NCI-H2081 (cell line): ENCODE data around the gene UBL7.
"Not testable (repeated sequence)": the region's sequence is repeated elsewhere in the genome, so short reads cannot be mapped to it uniquely, and the experiment has no call there.

Experiments
- DNase-seq, 2 experiments: peaks; one replicate each; lab custom pipeline; 2025; lab: John Stamatoyannopoulos, UW

UBL7 gene

DNA sequence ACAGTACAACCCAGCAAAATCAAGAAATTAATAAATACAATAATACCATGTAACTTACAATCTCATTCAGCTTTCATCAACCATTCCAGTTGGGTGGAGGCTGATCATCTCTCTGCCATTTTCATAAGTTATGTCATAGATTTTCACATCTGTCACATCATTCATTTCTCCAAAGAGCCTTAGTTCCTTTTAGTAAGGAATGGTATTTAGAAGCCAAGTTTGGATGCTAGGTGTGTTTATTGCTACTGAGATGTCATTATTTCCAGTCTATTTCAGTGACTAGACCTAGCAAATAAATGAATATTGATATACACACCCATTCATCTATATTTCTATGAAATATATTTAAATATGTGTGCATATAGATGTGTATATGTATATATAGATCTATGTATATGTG, 2.7 kb upstream of the UBL7 start:
- no peak for DNase-seq

DNA sequence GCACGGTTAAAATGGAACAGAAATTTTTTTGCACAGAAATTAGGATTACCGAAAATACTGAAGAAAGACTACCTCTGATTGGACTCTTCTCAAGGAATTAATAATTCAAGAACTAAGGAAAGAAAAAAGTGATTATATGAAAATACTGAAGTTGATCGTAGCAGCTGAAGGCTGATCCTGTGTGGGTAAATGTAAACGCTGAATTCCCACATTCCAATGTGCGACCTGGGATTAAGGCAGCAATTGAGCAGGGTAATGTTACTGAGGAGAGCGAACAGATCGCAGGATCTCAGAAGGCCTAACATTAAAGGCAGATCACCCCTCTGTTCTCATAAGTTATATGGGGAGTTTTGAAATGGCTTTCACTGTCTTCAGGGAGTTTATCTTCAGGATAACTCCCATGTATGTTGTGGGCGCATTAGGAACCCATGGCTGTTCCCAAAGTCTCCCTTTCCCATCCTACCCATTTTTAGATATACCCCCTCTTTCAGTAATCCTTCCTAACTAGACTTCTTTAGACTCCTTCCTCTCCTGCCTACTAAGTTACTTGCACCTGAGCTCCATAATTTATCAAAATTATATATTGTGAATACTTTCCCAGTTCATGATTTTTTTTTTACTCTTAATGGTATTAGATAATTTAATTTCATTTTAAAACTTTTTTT, 1.0 kb upstream of the UBL7 start:
- DNase-seq: no peak

DNA sequence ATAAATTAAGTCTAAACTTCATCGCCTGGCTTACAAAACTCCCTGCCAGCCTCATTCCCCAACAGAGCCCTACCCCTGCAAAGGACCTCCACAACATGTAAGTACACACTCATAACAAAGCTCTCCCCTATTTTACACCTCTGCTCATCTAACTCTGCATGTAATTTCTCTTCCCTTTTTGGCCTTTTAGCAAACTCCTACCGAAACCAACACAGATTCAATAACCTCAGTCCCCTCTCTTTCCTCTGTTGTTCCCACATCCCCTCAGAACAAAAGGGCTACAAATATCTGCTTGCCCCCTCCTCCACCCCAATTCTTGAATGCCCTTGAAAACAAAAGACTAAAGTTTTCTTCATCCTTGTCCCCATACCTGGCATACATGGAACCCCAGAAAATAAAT, 662 bp downstream of the UBL7 start:
- DNase-seq: no peak

DNA sequence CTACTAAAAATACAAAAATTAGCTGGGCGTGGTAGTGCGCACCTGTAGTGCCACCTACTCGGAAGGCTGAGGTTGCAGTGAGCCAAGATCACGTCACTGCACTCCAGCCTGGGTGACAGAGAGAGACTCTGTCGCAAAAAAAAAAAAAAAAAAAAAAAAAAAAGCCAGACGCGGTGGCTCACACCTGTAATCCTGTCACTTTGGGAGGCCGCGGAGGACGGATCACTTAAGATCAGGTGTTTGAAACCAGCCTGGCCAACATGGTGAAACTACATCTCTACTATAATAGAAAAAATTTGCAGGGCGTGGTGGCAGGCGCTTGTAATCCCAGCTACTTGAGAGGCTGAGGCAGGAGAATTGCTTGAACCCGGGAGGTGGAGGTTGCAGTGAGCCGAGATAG, 1.2 kb downstream of the UBL7 start:
- DNase-seq: not testable (repeated sequence)

DNA sequence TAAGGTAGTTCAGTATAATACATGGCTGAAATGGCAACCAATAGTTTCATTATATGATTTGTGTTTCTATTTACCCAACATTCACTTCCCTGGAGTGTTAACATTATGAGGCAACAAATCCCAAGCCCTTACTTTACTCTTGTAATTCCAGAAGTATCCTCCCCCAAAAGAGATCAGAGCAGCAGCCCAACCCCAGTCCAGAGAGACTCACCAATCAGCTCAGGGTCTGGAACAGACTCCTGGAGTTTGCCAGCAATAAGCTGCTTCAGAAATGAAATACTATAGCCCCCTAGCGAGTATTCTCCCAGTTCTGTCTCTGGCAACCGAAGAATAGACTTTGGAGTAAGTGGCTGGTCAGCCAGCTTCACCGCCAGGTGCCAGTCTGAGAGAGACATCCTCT, 2.5 kb downstream of the UBL7 start:
- no peak for DNase-seq

DNA sequence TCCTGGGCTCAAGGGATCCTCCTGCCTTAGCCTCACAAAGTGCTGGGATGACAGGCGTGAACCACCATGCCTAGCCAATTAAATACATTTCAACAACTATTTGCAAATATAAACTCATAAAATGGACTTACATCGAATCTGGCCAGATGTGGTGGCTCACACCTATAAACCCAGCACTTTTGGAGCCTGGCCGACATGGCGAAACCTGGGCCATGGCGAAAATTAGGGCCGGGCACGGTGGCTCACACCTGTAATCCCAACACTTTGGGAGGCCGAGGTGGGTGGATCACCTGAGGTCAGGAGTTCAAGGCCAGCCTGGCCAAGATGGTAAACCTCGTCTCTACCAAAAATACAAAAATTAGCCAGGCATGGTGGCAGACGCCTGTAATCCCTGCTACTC, 3.9 kb downstream of the UBL7 start:
- not testable (repeated sequence) for DNase-seq

DNA sequence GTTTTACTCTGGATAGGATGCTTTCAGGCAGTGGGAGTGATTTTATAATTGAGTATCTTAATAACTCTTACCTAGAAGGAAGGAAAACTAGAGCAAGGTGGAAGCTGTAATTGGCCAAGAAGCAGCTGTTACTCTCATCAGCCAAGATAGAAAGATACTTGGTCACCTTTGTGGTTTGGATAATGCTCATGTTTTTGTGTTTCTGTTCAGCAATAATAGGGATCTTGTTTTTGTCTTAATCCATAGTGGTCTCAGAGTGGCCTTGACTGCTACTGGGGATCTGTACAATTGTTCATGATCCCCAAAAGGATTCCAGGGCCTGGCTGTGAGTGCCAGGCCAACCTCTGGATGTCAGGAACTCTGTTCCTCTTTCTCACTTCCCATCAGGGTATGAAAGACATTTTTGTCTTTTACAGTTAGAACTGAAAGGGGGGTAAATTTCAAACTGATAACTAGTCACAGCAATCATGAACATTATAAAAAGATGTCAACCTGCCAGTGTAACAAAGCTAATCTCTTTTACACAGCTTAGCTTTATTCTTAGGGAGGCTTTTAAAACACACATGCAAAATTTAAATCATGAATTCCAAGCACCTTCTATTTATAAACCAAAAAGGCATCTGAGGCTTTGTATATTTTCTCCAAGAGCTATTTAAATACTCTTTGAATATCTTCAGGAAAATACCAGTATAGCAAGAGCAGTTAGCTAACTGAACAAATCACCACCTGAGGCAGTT, 6.0 kb downstream of the UBL7 start:
- DNase-seq: no peak

DNA sequence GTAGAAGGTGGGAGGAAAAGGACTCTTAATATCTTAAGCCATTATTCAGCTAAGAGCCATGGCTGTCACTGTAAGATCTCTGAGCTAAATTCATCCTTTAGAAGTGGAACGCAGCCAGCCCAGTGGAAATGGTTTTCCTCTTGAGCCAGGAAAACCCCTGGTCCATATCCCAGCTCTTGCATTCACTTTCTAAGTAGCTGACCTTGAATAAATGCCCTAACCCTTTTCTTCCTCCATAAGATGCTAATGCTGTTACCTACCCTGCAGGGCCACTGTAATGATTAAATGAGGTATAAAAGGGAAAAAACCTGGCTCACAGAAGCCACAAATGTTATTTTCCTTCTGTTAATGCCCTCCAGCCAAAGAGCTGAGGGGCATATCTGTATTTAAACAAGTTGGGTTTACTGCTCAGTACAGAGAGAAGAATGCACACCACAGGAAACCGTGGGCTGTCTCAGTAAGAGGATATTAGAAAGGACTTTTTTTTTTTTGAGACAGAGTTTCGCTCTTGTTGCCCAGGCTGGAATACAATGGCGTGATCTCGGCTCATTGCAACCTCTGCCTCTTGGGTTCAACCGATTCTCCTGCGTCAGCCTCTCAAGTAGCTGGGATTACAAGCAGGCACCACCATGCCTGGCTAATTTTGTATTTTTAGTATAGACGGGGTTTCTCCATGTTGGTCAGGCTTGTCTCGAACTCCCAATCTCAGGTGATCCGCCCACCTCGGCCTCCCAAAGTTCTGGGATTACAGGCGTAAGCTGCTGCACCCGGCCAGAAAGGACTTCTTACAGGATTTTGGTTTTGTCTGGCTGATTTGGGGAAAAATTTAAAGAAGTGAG, 6.8 kb downstream of the UBL7 start:
- DNase-seq: no peak

DNA sequence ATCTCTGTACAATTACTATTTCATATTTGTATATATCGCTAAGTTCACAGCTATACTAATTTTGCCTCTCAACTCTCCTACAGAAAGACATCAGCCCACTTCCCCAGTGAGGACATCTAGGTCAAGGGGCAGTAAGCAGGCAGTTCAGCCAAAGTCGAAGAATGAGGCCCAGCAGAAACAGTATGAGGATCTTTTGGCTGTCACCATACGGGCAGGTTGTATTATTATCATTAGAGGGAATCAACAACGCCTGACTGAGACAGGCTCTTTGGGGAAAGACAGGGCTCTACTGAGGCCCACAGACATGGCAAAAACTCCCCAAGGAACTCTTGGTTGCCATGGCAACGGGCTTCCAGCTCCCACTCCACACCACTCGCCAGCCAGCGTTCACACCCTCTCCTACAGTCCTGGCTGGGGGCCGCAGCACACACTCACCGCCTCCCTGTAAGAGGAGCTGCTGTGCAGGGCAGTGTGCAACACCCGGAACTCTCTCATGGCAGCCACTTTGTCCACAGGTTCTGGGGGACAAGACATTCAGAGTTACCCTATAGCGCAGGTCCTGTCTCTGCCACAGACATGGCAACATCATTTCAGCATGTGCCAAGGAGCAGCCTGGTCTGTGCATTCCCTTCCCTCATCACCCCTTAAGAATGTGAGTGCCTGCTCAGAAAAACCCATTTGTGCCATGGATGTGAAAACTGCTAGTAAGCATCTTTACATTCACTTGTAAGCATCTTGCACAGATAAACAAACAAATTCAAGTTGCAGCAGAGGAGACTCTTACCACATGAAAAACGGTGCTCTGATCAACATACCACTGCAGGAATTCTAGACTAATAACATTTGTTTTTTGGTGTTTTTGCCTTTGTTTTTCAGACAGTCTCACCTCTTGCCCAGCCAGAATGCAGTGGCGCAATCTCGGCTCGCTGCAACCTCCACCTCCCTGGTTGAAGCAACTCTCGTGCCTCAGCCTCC, 8.8 kb downstream of the UBL7 start:
- no peak for DNase-seq

DNA sequence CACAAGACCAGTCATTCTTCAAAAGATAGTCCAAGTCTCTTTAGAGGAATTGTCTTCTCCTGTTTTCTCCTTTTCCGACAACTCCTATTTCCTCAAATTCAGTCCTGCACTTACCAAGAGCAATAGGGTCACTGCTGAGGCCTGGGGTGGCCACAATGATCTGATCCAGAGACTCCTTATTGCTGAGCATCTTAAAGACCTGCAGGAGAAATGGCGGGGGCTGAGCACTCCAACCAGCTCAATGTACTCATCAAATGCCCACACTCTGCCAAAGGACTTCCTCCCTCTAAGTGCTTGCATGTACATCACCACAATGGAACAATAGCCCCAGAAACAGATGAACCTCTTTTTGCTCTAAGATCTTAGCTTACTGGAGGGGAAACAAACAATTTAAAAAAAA, 9.6 kb downstream of the UBL7 start:
- DNase-seq: no peak

DNA sequence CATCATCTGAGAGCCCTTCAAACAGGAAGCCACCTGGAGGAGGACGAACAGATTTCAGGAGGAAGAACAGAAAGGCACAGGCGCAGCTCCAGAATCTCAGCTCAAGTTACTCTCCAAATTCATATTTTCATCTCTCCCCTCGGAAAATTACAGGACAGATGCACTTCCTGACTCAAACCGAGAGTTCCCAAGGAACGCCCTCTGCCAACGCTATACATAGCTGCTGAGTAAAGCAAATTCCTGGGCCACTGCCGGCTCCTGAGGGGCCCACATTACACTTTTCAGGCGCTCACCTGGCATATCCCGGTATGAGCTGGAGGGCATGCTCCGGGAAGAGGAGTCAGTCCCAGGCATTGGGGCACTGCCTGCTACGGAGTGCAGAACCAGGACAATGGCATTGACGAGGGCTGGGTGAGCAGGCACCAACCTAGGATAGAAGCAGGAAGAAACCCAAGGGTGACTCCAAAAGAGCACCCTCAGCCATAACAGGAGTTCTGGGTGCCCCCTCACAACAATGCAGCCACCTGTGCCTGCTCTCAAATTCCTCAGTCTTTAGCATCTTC, 11.2 kb downstream of the UBL7 start:
- DNase-seq: no peak

DNA sequence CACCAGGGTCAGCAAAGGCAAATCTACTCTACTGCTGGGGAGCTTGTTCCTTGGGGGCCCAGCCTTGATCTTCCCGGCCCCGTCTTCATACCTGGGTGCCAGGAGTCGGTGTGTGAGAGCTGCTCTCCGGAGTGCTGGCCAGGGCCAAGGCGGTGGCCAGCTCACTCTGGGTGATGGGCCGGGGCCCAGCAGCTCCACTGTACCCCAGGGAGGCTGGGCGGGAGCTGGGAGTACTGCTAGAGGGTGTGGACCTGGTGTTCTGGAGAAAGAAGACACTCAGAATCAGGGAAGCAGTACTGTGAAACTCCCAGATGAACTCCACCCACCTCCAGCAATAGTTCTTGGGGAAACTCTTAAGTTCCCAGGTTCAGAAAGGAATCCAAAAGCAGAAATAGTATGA, 11.9 kb downstream of the UBL7 start:
- no peak for DNase-seq

DNA sequence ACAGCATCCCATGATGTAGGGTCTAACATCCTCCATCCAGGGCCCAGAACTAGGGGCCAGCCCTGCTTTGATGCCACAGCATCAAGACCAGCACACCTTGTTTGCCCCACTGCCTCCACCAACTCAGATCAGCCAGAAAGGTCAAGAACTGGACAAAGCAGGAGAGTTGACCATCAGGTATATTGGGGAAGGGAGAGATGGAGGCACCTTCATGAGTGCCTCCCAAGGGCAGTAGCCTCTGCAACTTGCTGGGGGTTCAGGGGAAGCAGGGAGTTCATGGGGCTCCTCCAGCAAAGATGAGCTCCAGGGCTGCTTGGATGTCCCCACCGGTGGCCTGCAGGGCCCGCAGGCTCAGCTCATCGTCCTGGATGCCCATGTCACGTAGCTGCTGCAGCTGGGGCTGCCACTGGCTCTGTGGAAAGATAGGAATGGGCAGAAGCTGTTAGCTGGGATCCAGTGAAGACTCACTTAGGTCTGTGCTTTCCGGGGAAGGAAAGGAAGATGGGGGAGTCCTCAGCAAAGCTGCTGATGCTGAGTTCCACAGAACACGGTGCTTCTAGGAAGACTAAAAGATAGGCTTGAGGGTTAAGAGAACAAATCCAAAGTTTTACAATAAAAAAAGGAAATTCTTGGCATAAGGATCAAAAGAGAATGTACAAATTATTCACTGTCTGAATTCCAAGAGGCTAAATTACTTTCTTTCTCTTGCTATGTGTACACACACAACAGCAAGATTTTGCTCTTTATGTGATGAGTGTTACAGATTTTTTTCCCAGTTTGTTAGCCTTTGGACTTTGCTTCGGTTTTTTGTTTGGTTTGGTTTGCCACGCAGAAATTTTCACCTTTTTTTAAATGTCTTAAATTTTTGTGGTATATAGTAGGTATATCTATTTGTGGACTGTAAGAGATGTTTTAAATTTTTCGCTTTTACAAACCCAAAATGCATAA, 14.9 kb downstream of the UBL7 start:
- no peak for DNase-seq

DNA sequence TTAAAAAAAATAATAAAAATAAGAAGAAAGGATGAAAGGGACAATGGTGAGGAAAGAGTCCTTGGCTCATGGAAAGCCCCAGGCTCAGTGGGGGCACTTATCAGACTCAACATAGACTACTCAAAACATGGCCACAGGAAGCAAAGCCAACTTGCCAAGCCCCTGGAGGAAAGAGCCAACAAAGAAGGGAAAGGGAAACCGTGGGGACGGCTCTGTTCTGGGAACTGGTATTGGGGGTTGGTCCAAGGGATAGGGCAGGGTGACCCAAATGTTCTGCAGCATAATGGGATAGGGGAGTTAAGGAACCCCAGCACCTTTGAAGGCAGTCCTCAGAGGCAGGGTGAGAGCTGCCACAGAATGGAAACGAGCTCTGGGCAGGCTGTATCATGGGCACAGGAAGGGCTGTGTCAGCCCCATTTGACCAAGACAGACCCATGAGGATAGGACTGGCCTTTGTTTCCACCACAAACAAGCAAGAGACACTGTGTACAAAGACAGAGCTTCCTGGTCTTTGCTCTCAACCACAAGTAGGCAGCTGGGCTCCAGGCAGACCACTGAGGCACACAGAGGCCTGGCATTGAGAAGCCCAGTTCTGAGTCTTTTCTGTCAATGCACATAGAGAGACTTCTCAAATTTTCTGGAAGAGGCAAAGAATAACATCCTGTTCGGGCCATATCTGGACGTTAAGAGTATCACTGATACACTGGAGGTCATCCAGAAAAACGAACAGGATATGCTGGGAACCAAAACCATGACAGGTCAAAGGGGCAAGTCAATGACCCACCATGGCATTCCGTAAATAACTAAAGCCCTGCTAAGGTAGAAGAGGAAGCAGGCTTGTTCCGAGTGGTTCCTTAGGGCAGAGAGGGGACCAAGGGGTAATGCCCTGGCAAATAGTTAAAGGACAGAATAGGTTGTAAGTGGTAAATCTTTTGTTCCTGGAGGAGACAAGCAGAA, 16.6 kb downstream of the UBL7 start:
- no peak for DNase-seq

DNA sequence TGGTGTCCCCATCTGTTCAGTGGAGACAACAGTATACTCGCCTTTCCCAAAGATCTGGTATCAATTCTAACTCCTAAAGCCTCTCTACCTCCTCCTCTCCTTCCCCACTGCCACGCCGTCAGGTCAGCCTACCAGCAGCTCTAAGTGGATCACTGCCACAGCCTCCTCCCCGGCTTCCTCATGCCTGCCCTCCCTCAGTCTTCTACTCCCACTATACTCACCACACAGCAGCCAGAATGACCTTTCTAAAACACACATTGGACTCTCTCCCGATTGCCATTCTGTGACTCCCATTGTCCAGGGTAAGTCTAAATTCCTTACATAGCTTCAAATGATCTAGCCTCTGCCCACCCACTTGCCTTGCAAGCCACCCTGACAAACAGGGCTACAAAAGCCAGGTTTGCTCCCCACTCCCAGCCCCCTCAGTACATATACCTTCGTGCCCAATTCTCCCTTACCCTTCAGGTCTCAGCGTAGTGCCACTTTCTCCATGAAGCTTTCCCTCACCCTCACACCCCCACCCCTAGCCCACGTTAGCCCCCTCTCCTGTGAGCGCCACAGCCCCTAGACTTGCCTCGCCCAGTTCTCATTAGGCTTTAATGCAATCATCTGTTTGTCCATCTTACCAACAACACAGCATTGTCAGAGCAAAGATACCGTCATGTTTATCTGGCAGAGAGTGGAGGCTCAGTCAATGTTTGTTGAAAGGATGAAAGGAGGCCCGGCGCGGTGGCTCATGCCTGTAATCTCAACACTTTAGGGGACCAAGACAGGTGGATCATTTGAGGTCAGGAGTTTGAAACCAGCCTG, 17.7 kb downstream of the UBL7 start:
- no peak for DNase-seq

DNA sequence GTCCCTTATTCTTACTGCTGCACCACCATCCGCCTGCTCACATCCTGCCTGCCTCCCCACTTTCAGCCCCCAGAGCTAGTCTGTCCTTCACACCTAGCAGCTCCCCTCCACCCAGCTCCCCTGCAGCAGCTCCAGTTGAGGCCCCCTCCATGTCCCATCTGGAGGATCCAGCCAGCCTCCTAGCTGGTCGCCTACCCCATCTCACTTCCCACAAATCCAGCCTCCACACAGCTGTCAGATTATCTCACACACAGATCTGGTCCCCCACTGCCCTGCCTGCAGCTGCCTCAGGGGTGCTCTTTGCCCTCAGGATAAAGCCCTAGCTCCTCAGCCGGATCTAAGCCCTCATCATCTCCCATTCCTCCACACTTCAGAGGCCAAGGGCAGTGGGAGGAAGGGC, 18.4 kb downstream of the UBL7 start:
- no peak for DNase-seq

DNA sequence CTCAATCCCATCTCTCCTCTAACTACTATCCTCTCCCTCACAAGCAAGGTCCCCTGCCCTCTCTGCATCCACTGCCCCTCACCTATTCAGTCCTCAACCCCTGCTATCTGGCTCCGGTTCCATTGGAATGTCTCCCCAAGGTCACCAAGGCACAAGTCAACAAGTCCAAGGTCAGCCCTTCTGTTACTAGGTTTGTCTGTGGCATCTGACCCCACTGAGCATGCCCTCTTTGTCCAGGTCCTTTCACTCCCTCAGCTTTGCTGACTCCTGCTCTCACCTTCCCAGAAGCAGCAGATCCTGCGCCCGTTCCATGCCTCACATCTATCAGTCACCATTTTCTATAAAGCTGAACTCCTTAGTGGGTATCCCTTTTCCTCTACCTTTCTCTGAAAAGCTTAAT, 18.9 kb downstream of the UBL7 start:
- no peak for DNase-seq

DNA sequence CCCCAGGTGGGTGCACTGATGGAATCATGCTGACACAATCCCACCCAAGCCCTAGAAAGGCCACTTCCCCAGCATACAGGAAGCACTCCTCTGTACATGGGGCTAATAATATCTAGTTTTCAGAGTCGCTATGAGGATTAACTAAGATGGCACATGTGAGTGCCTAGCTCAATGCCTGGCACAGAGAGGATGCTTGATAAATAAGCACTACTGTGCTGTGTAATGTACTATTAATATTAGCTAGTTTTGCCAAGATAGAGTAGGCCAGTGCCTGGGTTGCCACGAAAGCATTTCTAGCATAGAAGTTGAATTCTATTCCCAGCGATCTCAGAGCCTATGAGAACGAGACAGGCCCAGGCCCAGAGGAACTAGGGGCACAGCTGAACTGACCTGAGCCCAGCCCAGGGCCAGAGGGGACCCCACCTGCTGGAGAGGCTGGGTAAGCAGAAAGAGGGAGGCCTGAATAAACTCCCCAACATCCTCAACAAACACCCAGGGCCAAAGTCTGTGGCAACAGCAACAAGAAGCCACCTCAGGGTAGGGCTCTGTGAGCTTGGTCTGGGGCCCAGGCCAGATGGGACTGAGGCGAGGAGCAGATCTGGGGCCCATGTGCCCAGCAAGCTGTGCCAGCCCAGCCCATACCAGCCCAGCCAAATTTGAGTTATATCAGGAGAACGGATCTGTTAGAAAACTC, 19.6 kb downstream of the UBL7 start:
- DNase-seq: no peak
